Stimulated activated CD8-positive, alpha-beta memory T cell treated with anti-CD3 and anti-CD28 coated beads, Interleukin-7, amount 100 ng/mL, for 1 hour (primary cell): ENCODE measurements around the gene TLX1.
"Not testable (repeated sequence)": the region's sequence is repeated elsewhere in the genome, so short reads cannot be mapped to it uniquely, and the experiment has no call there.

Source experiments
- DNase-seq, 2 donors: peaks; one replicate each; pipeline ENCODE4 v3.0.0-alpha.2; 2020; ENCODE audit warnings: low read depth in 2 of 2

TLX1 gene

DNA sequence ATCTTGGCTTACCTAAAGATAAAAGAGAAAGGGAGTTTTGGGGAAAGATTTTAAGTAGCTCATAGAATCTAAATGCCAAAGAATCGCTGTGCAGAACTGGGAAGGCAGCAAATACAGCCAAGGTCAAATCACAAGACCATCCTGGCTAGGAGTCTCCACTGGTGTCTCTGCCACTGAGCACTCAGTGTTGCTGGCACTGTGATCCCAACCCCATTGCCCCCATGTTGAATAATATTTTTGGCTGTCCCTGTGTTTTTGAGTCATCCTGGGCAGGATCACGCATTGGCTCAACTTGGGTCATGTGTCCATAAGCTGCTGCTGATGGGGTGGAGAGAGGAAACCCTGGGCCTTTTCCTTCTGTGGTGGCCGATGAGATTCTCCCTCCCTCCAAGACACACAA, 21.2 kb downstream of the TLX1 start:
- no peak for DNase-seq

DNA sequence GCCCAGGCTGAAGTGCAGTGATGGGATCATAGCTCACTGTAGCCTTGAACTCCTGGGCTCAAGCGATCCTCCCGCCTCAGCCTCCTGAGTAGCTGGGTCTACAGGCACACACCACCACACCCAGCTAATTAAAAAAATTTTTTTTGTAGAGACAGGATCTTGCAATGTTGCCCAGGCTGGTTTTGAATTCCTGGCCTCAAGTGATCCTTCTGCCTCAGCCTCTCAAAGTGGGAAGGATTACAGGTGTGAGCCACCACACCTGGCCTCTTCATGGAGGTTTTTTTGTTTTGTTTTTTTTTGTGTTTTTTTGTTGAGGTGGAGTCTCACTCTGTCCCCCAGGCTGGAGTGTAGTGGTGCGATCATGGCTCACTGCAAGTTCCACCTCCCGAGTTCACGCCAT, 23.4 kb downstream of the TLX1 start:
- DNase-seq: not testable (repeated sequence)

DNA sequence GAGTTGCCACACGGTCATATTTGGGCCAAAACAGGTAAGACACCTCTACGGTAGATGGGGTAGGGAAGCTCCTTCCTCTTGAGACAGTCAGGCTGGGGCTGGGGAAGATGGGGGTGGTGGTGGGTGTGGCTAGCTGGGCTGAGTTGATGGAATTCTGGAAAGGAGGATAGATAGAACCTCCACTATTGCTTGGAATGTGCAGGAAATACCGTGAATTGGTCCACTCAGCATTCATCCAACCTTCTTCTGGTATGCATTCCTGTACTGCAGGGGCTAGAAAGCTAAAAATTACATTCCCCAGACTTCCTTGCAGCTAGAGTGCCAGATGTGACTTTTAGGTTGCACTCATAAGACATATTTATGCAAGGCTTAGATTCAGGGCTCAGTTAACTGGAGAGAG, 24.8 kb downstream of the TLX1 start:
- DNase-seq: no peak

DNA sequence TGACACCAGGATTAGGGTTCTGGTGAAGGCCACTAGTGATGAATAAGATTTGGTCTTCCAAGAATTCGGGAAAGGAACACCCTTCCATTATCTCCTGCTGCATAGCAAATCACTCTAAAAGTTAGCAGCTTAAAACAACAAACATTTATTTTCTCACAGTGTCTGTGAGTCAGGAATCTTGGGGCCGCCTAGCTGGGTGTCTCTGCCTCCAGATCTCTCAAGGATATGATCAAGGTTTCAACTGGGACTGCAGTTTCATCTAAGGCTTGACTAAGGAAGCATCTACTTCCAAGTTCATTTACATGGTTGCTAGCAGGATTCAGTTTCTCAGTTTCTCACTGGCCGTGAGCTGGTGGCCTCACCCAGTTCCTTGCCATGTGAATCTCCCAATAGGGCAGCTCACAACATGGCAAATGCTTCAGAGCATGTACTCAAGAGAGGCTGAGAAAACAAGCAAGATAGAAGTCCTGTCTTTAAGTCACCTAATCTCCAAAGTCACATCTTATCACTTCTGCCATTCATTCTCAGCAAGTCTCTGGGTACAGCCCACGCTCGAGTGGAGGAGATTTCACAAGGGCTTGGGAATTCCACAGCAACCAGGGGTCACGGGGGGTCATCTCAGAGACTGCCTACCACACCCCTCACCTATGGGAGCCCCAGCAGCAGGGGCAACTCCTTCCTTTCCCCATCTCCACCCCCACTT, 26.8 kb downstream of the TLX1 start:
- no peak for DNase-seq

DNA sequence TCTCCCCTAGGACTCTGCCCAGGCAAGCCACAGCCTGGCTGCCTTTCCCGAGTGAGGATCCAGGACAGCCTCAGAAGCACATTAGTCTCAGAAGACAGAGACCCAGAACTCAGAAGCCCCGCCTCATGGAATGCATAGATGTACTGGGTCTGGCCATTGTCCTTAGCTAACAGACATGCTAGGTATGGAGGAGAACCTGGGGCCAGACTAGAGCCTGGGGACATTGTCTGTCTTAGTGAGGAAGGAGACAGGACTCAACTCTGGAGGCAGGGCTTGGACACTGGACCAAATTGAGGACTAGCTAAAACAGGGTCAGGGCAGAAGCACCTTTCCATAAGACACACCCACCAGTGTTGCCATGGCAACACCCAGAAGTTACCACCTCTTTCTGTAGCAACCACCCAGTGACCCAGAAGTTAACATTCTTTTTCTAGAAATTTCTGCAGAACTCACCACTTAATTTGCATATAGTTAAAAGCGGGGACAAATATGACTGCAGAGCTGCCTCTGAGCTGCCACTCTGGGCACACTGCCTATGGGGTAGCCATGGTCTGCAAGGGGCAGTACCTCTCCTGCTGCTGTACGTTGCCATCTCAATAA, 27.5 kb downstream of the TLX1 start:
- no peak for DNase-seq

DNA sequence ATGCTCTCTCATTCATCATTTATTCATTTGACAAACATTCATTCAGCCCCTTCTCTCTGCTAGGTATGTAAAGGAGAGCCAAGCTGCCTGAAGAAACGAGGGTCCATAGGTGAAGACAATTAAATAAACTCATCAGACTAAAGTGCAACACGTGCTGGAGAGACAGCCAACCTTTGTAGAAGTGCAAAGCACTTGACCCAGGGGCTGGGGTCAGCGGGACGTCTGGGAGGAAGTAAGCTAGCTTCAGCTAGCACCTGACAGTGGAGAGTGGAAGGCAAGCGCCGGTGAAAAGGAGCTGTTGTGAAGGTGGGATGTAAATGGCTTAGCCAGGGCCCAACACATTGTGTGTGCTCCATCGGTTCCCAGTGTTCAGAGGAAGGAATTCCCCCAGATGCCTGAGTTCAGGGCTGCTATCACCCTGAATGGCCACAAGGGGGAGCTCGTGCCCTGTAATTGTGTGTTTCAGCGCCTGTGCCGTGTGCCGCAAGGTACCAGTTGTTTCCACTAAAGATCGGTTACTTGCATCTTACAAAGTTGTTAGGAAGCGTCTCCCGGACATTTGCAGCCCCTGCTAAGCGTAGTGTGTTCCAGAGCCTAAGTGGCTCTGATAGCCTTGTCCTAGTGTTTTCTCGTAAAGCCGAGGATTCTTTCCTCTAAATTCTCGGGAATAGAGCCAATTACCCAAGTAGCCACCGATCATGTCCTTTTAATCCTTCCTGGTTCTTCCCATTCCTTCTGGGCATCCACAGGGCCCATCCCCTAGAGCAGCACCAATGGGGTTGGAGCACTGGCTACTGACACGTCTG, 30.6 kb downstream of the TLX1 start:
- peak; percentile 37 to 49 for DNase-seq

DNA sequence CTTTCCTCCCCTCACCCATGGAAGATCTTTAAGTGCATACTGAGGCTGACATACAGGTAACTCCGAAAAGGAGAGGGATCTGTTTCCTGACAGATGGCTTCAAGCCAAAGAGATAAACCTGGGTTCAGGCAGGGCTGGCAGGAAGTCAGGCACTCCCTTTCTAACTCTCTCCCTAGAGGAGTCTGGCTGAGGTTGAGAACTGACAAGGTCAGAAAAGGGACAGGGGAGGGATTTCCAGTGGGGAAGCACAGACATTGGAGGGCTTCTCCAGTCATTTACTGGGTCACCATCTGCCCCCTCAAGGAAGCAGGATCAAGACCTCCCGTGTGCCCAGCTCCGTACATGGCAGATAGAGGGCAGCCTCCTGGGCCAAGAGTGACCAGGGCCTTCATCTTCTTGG, 31.6 kb downstream of the TLX1 start:
- DNase-seq: no peak

DNA sequence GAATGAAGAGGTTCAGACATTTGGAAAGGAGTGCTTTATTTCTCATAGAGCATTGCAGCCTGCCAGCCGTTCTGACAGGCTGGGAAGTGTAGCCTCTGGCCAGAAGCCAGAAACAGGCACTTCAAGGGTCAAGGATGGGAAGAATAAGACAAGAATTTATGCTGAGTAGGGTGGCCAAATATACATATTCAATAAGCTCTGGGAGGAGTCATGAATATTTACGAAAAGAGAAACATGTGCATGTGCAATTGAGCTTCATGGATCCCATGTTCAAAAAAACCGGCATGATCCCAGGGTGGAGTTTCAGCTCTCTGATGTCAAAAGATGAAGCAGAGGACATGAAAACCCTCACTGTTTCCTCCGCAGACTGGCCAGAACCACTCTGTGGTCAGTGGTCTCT, 32.9 kb downstream of the TLX1 start:
- no peak for DNase-seq

DNA sequence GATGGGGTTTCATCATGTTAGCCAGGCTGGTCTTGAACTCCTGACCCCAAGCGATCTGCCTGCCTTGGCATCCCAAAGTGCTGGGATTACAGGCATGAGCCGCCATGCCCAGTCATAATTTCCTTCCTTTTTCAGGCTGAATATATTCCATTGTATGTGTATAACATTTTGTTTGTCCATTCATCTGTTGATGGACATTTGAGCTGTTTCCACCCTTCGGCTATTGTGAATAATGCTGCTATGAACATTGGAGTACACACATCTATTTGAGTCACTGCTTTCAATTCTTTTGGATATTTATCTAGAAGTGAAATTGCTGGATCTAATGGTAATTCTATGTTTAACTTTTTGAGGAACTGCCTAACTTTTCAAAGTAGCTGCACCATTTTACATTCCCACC, 34.6 kb downstream of the TLX1 start:
- no peak for DNase-seq

DNA sequence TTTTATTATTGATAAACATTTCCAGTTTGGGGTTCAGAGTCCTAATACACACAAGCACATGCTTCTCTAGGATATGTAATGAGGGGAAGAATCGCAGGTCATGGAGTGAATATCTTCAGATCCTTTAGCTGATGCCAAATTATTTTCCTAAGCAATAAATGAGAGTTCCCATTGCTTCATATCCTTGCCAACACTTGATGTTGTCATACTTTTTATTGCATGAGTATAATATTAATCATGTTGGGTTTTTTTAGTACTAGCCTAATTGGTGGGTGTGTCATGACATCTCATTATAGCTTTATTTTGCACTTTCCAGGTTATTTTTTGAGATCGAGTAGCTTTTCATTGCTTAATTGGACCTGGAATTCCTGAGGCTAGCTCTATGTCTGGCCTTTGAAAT, 35.3 kb downstream of the TLX1 start:
- no peak for DNase-seq

DNA sequence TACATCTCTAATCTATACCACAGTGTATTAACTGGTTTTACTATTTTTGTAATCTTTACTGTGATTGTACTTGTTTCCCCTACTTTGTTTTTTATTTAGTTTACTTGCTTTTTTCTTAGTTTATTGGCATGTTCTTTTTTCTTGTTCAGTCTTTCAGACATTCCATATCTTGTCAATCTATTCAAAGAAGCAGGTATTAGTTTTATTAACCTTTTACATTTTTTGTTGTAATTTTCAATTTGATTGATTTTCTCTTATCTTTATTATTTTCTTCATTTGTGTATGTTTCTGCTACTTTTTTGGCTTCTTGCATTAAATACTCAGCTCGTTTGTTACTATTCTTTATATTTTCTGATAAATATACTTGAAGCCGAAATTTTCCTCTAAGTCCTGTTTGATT, 41.6 kb downstream of the TLX1 start:
- no peak for DNase-seq

DNA sequence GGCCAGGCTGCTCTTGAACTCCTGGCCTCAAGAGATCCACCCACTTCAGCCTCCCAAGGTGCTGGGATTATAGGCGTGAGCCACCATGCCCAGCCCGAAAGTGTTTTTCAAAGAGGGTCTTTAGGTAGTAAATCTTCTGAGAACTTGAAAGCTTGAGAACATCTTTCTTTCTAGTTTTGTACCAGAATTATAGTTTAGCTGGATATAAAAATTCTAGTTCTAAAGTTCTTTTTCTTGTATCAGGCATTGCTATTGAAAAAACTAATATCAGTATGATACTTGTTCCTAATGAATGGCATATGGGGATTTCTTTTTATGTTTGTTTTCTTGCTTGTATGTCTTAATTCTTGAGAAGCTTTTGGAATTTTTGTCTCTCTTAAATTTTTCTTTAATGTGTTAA, 43.2 kb downstream of the TLX1 start:
- no peak for DNase-seq

DNA sequence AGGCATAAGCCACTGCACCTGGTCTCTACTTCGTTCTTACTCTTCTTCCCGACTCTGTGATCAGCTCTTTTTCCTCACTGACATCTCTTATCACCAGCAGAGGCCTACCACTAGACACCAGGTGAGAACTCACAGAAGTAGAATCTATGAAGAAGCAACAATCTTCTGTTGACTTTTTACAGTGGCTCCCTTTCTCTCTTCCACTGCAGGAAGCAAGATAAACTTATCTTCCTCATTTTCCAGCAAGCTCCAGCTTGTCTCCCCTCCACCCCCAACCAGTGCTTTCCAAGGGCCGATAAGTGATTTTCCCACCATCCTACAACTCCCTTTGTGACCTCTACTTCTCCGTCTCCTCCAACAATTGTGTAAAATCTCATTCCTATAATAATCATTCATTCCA, 45.5 kb downstream of the TLX1 start:
- DNase-seq: no peak

DNA sequence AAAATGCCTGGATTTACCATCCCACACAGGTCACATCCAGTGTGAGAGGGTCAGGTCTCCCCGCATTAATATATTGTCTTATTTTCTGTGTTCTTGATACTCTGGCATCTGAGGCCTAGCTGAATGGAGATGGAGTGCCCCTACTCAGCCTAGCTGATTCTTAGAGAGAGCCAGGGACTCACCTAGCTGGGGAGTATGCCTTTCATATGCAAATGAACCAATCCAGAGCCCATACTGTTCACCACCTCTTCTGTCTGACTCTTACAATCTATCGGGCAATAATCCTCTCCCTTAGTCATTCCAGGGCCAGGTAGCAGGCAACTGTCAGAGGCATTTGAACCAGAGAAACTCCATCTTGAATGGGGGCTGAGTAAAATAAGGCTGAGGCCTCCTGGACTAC, 51.8 kb downstream of the TLX1 start:
- no peak for DNase-seq

DNA sequence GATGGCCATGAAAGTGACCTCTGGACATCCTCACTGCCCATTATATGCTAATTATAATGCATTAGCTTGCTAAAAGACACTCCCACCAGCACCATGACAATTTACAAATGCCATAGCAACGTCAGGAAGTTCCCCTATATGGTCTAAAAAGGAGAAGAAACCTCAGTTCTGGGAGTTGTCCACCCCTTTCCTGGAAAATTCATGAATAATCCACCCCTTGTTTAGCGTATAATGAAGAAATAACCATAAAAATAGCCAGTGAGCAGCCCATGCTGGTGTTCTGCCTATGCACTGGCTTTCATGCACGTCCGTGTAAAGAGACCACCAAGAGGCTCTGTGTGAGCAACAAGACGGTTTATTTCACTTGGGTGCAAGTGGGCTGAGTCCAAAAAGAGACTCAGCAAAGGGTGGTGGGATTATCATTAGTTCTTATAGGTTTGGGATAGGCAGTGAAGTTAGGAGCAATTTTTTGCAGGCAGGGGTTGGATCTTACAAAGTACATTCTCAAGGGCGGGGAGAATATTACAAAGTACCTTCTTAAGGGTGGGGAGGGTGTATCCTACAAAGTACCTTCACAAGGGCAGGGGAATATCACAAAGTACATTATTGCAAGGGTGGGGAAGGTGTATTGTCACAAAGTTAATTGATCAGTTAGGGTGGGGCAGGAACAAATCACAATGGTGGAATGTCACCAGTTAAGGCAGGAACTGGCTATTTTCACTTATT, 52.5 kb downstream of the TLX1 start:
- DNase-seq: no peak
